ENCODE measurements around the gene SLC16A7.

SLC16A7 gene

GRCh38 chr12:59664495-59664894 lies 68.7 kb downstream of the SLC16A7 start:
- no peak for DNase-seq

DNA sequence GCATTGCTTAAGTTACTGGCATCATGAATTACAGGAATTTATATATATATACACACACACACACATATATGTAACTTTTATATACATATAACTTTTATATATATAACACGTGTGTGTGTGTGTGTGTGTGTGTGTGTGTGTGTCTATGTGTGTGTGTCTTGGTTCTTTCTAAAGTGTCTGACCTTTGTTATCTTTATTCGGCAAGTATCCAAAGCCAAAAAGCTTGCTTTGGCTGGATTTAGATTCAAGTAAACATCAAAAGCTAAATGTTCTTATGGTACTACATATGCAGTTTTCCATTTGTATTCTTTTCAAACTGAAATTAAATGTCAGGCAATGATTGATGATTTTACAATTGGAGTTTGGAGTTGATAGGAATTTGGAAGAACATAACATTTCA lies 69.9 kb downstream of the SLC16A7 start:
- no peak for DNase-seq

- DNase-seq, result no peak
Measured at GRCh38 chr12:59668674-59669073, 72.8 kb downstream of the SLC16A7 start.

GRCh38 chr12:59672273-59672672 lies 76.4 kb downstream of the SLC16A7 start:
- DNase-seq, result no peak

GRCh38 chr12:59675461-59675860 lies 79.6 kb downstream of the SLC16A7 start:
- DNase-seq, result no peak

- no peak for DNase-seq
Measured at GRCh38 chr12:59677857-59678256, 82.0 kb downstream of the SLC16A7 start.

DNA sequence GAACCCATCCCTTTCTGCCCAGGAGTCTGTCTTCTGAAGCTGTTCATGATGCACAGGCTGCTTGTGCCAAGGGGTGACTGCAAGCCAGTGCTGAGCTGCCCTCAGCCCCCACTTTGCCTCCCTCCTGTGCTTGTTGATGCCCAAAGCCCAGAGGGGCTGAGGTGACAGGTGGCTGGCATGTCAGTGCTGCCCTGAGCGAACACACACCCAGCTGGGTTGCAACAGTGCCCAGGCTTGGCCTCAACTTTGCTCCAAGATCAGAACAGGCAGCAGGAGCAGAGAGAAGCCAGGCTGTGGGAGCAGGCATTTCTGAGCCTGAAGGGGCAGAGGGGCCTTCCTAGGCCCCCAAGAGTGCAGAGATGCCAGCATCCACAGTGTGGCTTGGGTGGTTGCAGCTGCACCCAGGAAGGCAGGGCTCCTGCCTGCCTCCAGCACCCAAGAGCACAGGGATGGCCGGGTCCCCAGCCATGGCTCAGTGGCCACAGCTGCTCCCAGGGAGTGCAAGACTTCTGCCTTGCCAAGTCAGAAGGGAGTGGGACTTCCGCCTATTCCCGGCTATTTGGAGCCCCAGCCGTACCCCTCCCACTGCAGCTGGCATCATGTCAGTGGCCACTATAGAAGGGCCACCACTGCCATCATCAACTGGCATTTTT lies 83.1 kb downstream of the SLC16A7 start:
- no peak for DNase-seq

DNA sequence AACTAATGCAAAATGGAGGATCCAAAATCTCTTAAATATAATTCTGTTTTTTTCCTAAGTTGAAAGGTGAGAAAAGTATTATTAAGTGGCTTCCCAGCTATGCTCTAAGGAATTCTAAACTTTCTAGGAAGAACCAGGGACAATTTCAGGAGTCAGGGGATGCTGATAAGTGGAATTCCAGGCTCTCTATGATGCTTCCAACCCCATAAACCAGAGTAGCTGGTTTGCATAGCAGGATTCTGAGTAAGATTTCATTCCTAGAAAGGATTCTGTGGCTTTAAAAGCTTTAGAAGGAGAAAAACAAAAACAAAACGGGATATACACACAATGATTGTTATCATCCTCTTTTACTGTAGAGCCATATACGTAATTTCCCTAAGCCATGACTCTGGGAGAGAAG lies 93.9 kb downstream of the SLC16A7 start:
- DNase-seq, result no peak

DNA sequence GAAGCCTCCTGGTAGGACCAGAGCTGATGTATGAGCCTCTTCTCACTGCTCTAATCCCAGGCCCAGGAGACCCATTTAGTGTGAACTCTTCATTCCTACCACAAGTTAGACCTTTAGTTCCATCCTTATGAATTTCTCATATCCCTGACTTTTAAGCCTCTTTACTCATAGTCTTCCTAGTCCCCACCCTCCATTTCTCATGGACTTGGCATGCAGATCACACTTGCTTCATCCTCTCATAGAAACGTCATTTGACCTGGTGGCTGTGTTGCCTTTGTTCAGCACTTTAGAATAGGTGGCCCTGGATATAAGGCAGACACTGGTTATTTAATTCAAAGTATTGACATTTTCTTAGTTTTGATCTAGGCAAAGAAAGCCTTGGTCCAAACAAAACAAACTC lies 99.5 kb downstream of the SLC16A7 start:
- DNase-seq, result no peak

GRCh38 chr12:59698600-59698999 lies 102.8 kb downstream of the SLC16A7 start:
- DNase-seq, result no peak

DNA sequence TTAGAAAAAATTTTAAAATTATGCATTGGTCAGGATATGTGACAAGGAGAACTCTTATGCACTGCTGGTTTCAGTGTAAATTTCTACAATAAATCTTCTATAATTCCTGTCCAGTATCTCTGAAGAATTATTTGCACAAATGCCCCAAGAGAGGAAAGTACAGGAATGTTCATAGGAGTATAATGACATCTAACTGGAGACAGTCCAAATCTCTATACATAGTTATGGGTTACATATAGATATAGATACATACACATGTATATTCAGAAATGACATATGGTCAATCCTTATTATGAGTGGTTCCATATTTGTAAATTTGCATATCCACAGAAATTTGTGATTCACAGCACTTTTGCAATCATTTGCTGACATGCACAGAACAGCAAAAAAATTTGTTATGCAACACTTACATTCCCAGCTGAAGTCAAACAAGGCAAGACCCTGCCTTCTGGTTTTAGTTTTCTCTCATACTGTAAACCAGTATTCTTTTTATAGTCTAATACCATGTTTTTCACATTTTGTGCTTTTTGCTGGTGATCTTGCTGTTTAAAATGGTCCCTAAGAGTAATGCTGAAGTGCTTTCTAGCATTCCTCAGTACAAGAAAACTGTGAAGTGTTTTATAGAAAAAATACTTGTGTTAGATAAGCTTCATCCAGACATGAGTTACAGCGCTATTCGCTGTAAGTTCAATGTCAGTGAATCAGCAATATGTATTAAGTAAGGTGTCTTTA lies 103.8 kb downstream of the SLC16A7 start:
- no peak for DNase-seq

- no peak for DNase-seq
Measured at GRCh38 chr12:59700153-59700450, 104.3 kb downstream of the SLC16A7 start.

DNA sequence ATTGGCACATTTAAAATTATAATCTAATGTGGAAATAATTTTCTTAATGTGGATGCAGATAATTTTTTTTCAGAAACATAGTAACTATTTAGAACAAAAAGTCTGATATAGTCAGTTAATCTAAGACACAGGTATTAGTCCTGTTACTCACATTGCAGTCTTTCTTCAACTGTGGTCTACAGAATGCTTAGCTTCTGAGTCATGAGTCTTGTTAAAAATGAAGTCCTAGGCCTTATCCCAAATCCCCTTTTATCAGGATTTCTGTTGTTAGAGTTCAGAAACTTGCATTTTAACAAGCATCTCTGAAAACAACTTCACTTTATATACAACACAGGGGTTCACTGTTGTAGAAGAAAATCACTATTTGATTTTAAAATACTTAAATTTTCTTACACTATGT lies 112.2 kb downstream of the SLC16A7 start:
- DNase-seq, result no peak

- no peak for DNase-seq
Measured at GRCh38 chr12:59708484-59708883, 112.7 kb downstream of the SLC16A7 start.

GRCh38 chr12:59710004-59710628 lies 114.3 kb downstream of the SLC16A7 start:
- no peak for DNase-seq

- DNase-seq, result no peak
Measured at GRCh38 chr12:59710964-59711363, 115.1 kb downstream of the SLC16A7 start.

DNA sequence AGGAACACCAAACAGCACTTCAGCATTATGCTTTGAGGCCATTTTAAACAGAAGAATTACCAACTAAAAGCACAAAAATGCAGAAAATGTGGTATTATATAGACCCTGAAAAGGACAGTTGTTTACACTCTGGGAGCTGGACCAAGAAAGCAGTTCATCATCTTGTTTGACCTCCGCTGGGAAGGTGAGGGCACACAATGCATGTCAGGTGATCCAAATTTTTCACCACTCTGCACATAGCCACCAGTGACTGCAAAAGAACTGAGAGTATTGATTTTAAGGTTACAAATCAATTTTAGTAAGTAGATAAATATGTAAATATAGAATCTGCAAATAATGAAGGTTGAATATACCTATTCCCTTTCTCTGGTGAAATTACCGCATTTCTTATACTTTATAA lies 119.6 kb downstream of the SLC16A7 start:
- DNase-seq, result no peak

- no peak for DNase-seq
Measured at GRCh38 chr12:59716043-59716442, 120.2 kb downstream of the SLC16A7 start.

DNA sequence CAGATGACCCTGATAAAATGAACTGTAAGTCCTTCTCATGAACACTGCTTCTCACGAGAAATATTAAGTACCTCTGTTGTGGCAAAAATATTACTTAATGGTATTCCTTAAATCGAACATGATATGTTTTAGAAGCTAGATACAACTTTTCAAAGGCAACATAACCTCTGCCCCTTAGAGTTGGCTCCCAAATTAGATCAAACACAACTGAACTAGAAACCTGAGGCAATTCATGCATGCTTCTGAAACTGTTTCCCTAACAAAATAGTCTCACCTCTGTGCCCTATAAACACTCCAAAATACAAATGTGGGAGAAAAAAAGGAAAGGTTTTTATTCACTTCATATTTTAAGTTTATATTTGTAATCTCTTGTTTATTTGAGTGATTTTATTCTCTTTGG lies 121.6 kb downstream of the SLC16A7 start:
- DNase-seq, result no peak

DNA sequence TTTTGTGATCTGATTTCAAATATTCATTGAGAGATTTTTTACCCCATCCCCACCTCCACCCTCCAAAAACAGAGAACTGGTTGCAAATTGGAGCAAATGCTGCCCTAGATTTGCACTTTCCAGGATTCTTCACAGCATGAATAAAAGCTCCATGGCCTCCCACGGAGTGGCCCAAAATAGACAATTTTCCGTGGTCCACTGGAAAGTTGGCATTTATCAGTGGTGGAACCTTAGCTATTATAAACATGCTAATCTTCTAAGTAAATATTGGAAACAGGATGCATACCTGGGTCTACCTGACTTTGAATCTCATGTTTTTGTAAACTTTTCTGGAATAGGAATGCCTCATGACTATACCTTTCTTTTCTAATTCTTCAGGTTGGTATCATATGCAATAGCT lies 123.9 kb downstream of the SLC16A7 start:
- no peak for DNase-seq

GRCh38 chr12:59723520-59723919 lies 127.7 kb downstream of the SLC16A7 start:
- no peak for DNase-seq

DNA sequence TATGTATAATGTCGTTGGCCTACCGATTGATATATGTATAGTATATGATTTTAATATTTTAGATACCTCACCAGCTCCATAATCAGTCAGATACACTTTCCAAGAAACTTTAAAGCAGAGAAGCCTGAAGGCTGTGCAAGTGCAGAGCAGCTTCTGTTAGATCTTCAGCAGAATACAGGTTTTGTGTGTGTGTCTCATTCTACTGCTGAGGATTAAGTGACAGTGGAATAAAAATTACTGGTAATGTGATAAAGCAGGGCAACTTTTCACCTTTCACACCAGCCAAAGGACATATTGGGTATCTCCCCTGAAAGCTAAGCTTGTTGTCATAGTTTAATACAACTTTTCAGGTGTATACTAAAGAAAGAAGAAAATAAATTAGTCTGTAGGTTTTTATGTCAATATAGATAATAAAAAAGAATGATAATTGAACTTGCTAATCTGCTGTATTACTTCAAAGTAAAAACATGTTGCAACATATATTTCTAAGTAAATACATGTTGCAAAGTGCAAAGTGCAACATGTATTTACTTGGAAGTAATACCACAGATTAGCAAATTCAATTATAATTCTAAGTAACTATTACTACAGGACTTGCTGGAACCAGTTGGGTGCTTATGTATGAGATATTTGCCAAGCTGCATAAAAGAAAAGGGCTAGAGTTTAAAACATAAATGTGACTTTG lies 128.3 kb downstream of the SLC16A7 start:
- no peak for DNase-seq

GRCh38 chr12:59733200-59733599 lies 137.4 kb downstream of the SLC16A7 start:
- no peak for DNase-seq

Measured in amygdala (tissue), 56 donors.